IPS-15b (cell line): ENCODE measurements around the gene RPS6KA4.

Source experiments
- H3K27me3 ChIP-seq: one replicate; pipeline ENCODE4 v1.6.1; 2013; ENCODE audit warnings: low read length; ENCODE audit not compliant: control insufficient read depth, insufficient read depth
- H3K36me3 ChIP-seq: one replicate; pipeline ENCODE4 v1.6.1; 2013; ENCODE audit warnings: low read length; ENCODE audit not compliant: control insufficient read depth, insufficient read depth
- H3K4me1 ChIP-seq: one replicate; pipeline ENCODE4 v1.6.1; 2013; ENCODE audit warnings: mild to moderate bottlenecking, low read length; ENCODE audit not compliant: control insufficient read depth, insufficient read depth
- H3K4me3 ChIP-seq: one replicate; pipeline ENCODE4 v1.5.1; 2013; ENCODE audit warnings: low read depth, low read length
- H3K9ac ChIP-seq: one replicate; pipeline ENCODE4 v1.6.1; 2013; ENCODE audit warnings: low read depth, mild to moderate bottlenecking, low read length
- H3K9me3 ChIP-seq: one replicate; pipeline ENCODE4 v1.6.1; 2013; ENCODE audit warnings: mild to moderate bottlenecking, low read length; ENCODE audit not compliant: control insufficient read depth, insufficient read depth

RPS6KA4 gene

DNA sequence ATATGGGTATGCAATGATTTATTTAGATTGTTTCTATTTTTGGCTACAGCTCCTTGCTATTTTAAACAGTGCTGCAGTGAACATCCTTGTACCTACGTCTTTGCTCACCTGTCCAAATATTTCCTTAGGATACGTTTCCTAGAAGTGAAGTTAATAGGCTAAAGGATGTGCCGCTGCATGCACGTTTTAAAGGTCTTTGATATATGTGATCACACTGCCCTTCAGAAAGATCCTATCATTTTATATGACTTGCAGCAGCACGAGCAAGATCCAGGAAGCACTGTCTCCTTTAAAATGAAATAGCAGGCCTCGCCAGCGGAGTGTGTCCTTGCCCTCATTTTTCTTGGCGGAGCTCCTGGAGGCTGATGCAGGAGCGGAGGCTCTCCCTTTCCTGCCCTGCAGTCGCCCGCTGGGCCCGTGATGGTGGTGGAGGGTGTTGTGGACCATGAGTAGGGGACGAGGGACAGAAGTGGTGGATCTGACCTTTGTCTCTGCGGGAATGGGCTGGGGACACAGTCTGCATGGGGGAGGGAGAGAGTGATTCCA lies 19.4 kb downstream of the RPS6KA4 start:
- Histone ChIP-seq H3K4me3 (no peak overlapping the region), H3K27me3 (no peaks in the 10 kb centered on the region), H3K4me1 (peaks cover 3% of the 10 kb centered on the region), H3K9ac (no peak overlapping the region), H3K36me3 (no peaks in the 10 kb centered on the region), H3K9me3 (no peaks in the 10 kb centered on the region)

DNA sequence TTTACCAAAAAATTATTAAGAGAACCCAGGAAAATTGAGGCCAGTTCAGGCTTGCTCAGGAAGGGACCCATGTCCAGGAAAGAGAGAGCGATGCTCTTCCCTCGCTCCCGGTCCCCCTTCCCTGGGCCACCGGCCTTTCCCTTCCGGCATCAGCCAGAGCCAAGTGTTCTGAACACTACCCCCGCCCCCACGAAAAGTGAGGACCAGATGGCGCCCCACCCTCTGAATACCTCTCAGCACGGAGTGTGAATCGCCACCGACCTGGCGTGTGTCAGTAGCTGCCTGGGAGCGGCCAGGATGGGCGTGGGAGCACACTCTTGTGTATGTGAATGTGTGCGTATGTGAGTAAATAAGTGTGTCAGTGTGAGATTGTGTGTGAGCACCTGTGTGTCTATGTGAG lies 20.2 kb downstream of the RPS6KA4 start:
- H3K36me3 ChIP-seq: no peaks in the 10 kb centered on the region
- no peak overlapping the region for H3K9ac ChIP-seq
- H3K9me3 ChIP-seq: no peaks in the 10 kb centered on the region
- H3K4me3 ChIP-seq: no peak overlapping the region
- H3K4me1 ChIP-seq: no peaks in the 10 kb centered on the region
- H3K27me3 ChIP-seq: no peaks in the 10 kb centered on the region

DNA sequence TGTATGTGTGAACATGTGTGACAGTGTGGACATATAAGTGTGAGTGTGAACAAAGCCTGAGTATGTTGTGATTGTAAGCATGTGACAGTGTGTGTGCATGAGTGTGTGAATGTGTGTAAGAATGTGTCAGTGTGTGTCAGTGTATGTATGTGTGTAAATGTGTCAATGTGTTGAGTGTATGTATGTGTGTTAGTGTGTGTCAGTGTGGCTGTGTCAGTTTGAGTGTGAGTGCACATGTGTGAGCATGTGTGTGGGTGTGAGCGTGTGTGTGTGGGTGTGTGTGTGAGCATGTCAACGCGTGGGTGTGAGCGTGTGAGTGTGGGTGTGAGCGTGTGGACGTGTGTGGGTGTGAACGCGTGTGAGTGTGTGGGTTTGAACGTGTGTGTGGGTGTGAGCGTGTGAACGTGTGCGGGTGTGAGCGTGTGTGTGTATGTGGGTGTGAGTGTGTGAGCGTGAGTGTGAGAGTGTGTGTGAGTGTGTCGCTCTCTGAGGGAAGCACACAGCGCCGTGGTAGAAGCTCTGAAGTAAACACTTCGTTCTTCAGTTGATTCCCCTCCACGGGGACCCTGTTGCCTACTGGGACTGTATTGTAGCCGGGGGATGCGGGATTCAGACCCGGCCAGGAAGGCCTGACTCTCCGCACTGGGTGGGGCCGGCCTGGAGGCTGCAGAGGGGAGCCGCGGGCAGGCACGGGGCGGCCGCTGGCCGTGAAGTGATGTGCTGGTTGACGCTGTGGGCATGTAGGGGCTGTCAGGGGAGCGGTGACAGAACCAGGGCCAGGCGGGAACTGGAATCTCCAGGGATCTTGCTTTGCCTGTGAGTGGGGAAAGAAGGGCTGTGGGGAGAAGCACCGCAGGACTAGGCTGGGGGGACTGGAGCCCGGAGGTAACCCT lies 21.1 kb downstream of the RPS6KA4 start:
- H3K4me3 ChIP-seq: no peak overlapping the region
- no peaks in the 10 kb centered on the region for H3K36me3 ChIP-seq
- H3K4me1 ChIP-seq: no peaks in the 10 kb centered on the region
- H3K9ac ChIP-seq: no peak overlapping the region
- H3K27me3 ChIP-seq: no peaks in the 10 kb centered on the region
- no peaks in the 10 kb centered on the region for H3K9me3 ChIP-seq

DNA sequence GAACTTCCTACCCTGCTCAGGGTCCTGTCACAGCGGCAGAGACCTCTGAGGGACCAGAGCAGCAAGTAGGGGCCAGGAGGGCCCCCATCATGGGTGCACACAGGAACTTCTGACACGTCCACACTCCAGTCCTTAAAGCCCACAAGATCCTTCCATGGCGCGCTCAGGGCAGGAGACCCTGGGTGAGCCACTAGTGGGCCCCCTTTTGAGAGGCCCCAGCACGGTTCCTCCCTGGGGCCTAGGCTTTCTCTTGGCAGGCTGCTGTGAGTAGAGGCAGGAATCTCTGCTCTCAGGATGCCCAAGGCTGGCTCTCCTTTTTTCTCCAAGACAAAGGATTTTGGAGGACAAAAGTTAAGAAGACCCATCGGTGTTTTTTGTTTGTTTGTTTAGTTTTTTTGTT lies 22.4 kb downstream of the RPS6KA4 start:
- no peak overlapping the region for H3K9ac ChIP-seq
- H3K4me1 ChIP-seq: no peaks in the 10 kb centered on the region
- no peaks in the 10 kb centered on the region for H3K27me3 ChIP-seq
- no peak overlapping the region for H3K4me3 ChIP-seq
- no peaks in the 10 kb centered on the region for H3K36me3 ChIP-seq
- H3K9me3 ChIP-seq: no peaks in the 10 kb centered on the region

DNA sequence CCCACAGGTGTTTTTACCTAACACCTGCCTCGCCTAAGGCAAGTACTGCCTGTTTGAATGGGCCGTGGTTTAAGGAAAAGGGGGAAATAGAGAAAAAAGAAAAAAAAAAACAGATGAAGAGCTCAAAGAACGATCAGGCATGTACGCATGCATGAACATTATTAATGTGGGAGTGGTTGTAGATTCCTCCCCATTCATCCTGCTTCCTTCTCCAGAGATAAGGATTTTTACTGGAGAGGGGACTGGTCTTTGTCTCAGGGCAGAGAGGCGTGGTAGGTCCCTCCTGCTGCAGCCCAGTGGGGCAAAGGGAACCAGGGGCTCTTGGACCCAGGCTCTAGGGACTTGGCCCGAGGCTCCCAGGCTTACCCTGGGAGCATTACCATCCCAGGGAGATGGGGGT lies 23.1 kb downstream of the RPS6KA4 start:
- no peaks in the 10 kb centered on the region for H3K36me3 ChIP-seq
- H3K4me1 ChIP-seq: no peaks in the 10 kb centered on the region
- no peak overlapping the region for H3K4me3 ChIP-seq
- H3K9me3 ChIP-seq: no peaks in the 10 kb centered on the region
- H3K27me3 ChIP-seq: no peaks in the 10 kb centered on the region
- no peak overlapping the region for H3K9ac ChIP-seq

DNA sequence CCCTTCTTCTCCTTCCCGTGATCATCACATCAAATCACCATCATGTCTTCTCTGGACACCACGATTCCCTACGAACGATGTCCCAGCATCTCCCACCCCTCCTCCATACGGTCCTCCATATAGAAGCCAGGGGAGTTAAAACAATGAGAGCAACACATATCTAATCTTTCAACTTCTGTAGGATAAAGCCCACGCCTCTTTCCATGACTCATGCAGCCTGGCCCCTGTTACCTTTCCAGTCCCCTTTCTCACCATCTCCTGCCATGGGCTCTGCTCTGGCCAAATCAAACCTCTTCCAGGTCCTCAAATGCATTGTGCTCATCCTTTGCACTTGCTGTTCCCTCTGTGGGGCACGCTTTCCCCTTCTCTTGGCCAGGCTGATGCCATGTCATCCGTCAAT lies 23.6 kb downstream of the RPS6KA4 start:
- Histone ChIP-seq H3K36me3 (no peaks in the 10 kb centered on the region), H3K27me3 (no peaks in the 10 kb centered on the region), H3K9ac (no peak overlapping the region), H3K4me1 (no peaks in the 10 kb centered on the region), H3K4me3 (no peak overlapping the region), H3K9me3 (no peaks in the 10 kb centered on the region)

DNA sequence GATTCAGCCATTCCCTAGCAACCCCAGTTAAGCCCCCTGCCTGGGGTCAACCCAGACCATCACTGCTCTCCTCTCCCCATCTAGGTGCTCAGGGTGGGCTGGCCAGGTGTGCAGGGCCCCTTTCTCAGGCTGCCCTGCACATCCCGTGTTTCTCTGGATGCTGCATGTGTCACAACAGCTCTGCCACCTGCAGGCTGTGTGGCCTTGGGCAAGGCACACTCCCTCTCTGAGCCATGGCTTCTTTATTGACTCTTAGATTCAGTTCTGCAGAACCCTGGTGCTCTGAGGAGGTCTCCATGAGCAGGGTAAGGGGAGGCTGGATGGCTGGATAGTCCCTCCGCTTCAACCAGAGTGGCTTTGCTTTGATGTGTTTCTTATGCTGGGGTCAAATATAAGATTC lies 24.6 kb downstream of the RPS6KA4 start:
- Histone ChIP-seq H3K36me3 (no peaks in the 10 kb centered on the region), H3K9ac (no peak overlapping the region), H3K9me3 (no peaks in the 10 kb centered on the region), H3K4me3 (no peak overlapping the region), H3K4me1 (no peaks in the 10 kb centered on the region), H3K27me3 (no peaks in the 10 kb centered on the region)

DNA sequence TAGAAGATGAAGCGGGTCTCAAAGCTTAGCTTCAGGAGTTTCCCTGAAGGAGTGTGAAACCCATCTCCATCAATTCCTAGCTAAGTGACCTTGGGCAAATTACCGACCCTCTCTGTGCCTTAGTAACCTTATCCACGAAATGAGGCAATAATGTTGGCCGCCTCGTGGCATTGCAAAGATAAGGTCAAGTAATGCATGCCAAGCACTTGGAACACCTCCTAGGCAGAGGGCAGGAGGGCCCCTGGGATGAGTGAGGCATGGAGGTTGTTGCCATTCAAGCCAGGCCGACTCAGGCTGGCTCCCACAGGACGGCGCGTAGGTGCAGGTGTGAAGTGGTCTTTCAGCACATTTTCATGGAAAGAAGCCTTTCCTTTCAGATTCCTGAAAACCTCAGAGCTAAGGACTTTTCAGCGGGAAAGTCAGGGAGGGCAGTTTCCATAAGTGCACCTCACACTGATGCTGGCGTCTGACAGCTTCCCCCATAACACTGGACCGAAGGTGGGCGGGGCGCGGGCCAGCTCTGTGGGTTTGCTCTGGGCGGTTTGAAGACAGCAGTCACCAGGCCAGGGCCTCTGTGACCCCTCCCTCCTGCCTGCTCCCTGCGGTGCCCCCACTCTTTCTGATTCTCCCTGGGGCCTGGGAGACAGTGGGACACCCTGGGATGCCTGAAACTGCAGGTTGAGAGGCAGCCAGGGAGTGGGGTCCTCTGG lies 25.2 kb downstream of the RPS6KA4 start:
- no peaks in the 10 kb centered on the region for H3K27me3 ChIP-seq

DNA sequence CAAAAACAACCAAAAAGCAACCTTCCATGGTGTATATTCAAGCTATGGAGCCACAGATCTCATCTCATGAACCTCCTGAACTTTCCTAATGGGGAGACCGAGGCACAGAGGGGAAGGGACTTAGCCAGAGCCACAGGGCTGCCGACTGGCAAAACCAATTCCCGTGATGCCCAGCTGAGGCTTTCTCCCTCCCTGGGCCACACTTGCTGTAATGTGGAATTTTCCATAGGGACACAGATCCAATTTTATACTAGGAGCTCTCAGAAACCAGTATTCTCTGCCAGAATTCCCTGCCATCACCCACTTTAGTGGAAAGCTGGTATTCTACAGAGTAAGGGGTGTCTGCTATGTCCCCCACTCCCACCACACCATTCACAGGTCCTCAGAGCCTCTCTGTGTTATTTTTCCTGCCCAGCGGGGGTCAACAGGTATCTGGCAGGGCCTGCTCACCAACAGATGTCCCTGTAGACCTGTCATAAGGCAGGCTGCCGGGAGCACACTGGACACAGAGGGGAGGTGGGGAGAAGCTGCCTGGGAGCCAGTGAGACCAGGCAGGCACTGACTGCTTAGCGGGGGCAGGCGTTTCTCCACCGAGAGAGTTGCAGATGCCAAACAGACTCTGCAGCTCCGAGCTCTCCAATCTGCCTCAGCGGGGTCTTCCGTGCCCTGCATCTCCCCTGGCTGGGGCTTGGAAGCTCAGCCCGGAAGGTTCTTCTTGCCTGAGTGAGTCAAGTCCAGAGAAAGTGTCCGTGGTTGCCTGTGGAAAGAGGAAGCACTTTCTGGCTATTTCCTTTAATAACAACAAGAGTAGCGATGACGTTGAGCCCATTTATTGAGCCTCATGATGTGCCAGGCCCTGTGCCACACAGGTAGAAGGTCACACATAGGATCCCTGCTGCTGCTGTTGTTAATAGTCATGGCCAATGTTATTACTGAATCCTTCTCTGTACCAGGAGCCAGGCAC lies 26.3 kb downstream of the RPS6KA4 start:
- no peaks in the 10 kb centered on the region for H3K27me3 ChIP-seq
- H3K4me3 ChIP-seq: no peak overlapping the region
- H3K36me3 ChIP-seq: no peaks in the 10 kb centered on the region
- H3K9ac ChIP-seq: no peak overlapping the region
- no peaks in the 10 kb centered on the region for H3K9me3 ChIP-seq
- H3K4me1 ChIP-seq: no peaks in the 10 kb centered on the region

More for the DNA sequence above, 25.2 kb downstream of the RPS6KA4 start:
- no peaks in the 10 kb centered on the region for H3K9me3 ChIP-seq
- no peak overlapping the region for H3K4me3 ChIP-seq
- no peaks in the 10 kb centered on the region for H3K36me3 ChIP-seq
- no peaks in the 10 kb centered on the region for H3K4me1 ChIP-seq
- no peak overlapping the region for H3K9ac ChIP-seq

DNA sequence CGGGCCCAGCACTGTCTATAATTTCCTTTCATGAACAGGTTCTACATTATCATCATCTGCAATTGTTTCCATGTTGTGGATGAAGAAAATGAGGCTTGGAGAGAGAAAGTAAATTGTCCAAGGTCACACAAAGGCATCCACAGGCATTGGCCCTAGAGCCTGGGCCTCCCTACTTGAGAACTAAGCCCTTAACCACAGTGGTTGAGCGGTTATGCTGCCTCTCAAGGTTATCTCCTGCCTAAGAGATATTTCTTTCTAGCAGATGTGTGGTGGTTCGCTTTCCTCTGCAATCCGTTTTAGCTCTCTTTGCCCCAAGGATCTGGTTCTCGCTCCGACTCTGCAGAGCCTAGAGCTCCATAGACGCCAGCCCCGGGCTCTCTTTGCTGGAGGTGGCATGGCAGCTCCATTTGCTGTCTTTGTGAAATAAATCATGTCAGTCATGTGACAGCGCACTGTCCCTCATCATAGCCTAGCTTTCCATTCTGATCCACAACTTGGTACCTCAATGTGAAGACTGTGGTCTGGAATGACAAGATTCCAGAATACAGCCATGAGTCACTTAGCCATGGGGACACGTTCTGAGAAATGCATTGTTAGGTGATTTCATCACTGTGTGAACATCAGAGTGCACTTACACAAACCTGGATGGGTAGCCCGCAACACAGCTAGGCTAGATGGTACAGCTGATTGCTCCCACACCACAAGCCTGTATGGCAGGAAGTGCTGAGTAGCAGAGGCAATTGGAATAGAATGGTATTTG lies 27.2 kb downstream of the RPS6KA4 start:
- H3K4me1 ChIP-seq: no peaks in the 10 kb centered on the region
- H3K36me3 ChIP-seq: no peaks in the 10 kb centered on the region
- H3K27me3 ChIP-seq: no peaks in the 10 kb centered on the region
- no peak overlapping the region for H3K9ac ChIP-seq
- no peak overlapping the region for H3K4me3 ChIP-seq
- no peaks in the 10 kb centered on the region for H3K9me3 ChIP-seq

DNA sequence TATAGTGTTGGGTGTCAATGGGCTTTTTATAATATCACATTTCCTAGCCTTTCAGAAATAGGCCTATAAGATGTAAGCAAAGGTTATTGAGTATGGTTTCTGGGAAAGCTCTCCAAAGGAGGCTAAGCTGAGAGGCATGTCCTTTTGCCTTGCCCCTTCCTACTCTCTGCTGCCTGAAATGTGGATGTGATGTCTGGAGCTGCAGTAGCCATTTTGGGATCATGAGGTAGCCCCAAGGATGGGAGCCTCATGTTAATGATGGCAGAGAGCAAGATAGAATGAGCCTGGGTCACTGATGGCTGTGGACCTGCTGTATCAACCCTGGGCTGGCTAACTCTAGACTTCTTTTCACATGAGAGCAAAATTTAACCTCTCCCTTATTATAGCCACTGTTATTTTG lies 29.0 kb downstream of the RPS6KA4 start:
- no peaks in the 10 kb centered on the region for H3K27me3 ChIP-seq
- H3K36me3 ChIP-seq: no peaks in the 10 kb centered on the region
- H3K4me3 ChIP-seq: no peak overlapping the region
- no peaks in the 10 kb centered on the region for H3K9me3 ChIP-seq
- H3K4me1 ChIP-seq: no peaks in the 10 kb centered on the region
- H3K9ac ChIP-seq: no peak overlapping the region
